ENCODE measurements around the gene COL2A1. TPM values are rescaled to one million over a fixed set of nuclear protein-coding genes. Genes with fewer than 3 reads are reported as not detected.
A peak's percentile ranks its signal among the peaks of the same experiment; 100 is the strongest.

Gene COL2A1
- total and polyA plus RNA-seq, 2 donors from 2014 or later = not detected

GRCh38 chr12:48012070-48012469, 7.8 kb upstream of the COL2A1 start:
- Histone ChIP-seq H3K9me3 (ENCODE audit: control insufficient read depth in 2 of 3, insufficient read depth in 1 of 3, low read length in 3 of 3) (no peaks in the 10 kb centered on the region), H3K36me3 (ENCODE audit: control insufficient read depth in 2 of 3, insufficient read depth in 3 of 3, low read length in 3 of 3) (no peaks in the 10 kb centered on the region), H3K9ac (ENCODE audit: low read length in 3 of 3) (no peak overlapping the region), H3K27me3 (ENCODE audit: control insufficient read depth, insufficient read depth, low read length) (no peaks in the 10 kb centered on the region), H3K4me3 (ENCODE audit: low read length in 3 of 3) (no peak overlapping the region), H3K27ac (ENCODE audit: low read depth in 2 of 2, low read length in 2 of 2) (no peak overlapping the region), H3K4me1 (ENCODE audit: control insufficient read depth in 2 of 3, insufficient read depth in 2 of 3, low read depth in 1 of 3, low read length in 3 of 3) (no peaks in the 10 kb centered on the region)
- TF ChIP-seq CTCF (IDR thresholded peaks at IDR 0.05; ENCODE audit: borderline replicate concordance, extremely low read depth, insufficient read depth) = no peak
- DNase-seq = no peak
- intact Hi-C loops (cut with DNase I) = no loop called here
- no peak for FAIRE-seq

DNA sequence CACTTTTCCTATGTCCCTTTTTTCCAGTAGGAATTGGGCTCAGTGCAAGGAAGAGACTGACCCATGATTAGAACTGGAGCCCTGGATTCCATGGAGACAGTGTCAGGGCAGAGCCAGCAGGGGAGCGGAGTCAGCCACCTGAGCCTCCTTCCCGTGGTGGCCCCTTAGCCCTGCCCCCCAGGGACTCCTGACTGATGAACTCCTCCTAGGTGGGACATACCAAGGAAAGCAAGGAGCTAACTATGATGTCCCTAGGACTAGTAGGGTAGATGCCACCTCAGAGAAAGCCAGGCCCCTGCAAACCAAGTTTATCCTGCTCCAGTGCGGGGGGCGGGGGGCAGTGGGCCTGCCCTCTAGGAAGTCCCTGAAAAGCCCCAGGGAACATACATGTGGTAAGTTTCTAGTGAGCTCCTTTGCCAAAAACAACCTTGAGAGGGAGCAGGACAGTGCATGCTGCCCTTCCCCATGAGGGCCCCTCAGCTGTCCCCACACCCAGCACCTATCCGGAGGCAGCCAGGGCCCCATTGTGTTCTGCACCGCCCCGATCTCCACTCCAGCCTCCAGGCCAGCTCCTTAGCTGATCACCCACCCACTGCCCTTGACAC, 6.2 kb upstream of the COL2A1 start:
- no peaks in the 10 kb centered on the region for H3K4me1 ChIP-seq (ENCODE audit: control insufficient read depth in 2 of 3, insufficient read depth in 2 of 3, low read depth in 1 of 3, low read length in 3 of 3)
- intact Hi-C loops (cut with DNase I) = no loop called here
- no peak for FAIRE-seq

DNA sequence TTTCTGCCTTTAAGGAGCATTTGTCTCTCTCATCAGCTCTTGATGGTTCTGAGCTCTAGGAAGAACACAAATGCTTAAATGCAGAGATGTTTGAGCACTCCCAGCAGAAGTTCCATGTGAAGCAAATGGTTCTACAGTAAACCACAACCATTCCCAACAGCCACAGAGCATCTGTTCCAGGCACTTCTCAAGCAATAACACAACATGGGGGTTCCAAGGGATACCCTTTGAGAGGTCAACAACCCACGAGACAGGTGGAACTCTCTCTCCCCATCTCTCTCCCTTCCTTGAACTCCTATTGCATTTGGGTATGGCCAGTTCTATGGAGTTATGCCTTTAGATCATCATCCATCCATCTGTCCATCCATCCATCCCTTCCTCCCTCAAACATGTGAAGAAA, 5.2 kb upstream of the COL2A1 start:
- DNase-seq (no peak), FAIRE-seq (no peak)
- no peak overlapping the region for H3K27ac ChIP-seq (ENCODE audit: low read depth in 2 of 2, low read length in 2 of 2)
- no peak for TF ChIP-seq CTCF (IDR thresholded peaks at IDR 0.05; ENCODE audit: borderline replicate concordance, extremely low read depth, insufficient read depth)
- intact Hi-C loops (cut with DNase I) = no loop called here
- H3K9ac ChIP-seq (ENCODE audit: low read length in 3 of 3) = no peak overlapping the region
- no peaks in the 10 kb centered on the region for H3K9me3 ChIP-seq (ENCODE audit: control insufficient read depth in 2 of 3, insufficient read depth in 1 of 3, low read length in 3 of 3)
- peaks cover 0 to 3% (median 0%) of the 10 kb centered on the region in 3 donors for H3K4me1 ChIP-seq (ENCODE audit: control insufficient read depth in 2 of 3, insufficient read depth in 2 of 3, low read depth in 1 of 3, low read length in 3 of 3)
- peaks cover 5% of the 10 kb centered on the region for H3K27me3 ChIP-seq (ENCODE audit: control insufficient read depth, insufficient read depth, low read length)
- H3K4me3 ChIP-seq (ENCODE audit: low read length in 3 of 3) = no peak overlapping the region
- no peaks in the 10 kb centered on the region for H3K36me3 ChIP-seq (ENCODE audit: control insufficient read depth in 2 of 3, insufficient read depth in 3 of 3, low read length in 3 of 3)

More for the DNA sequence above, 6.2 kb upstream of the COL2A1 start:
- TF ChIP-seq CTCF (IDR thresholded peaks at IDR 0.05; ENCODE audit: borderline replicate concordance, extremely low read depth, insufficient read depth) = no peak
- peak in 1 of 5 donors; percentile 30 for DNase-seq
- no peak overlapping the region for H3K27ac ChIP-seq (ENCODE audit: low read depth in 2 of 2, low read length in 2 of 2)
- no peak overlapping the region for H3K9ac ChIP-seq (ENCODE audit: low read length in 3 of 3)
- H3K36me3 ChIP-seq (ENCODE audit: control insufficient read depth in 2 of 3, insufficient read depth in 3 of 3, low read length in 3 of 3) = no peaks in the 10 kb centered on the region
- no peaks in the 10 kb centered on the region for H3K9me3 ChIP-seq (ENCODE audit: control insufficient read depth in 2 of 3, insufficient read depth in 1 of 3, low read length in 3 of 3)
- H3K27me3 ChIP-seq (ENCODE audit: control insufficient read depth, insufficient read depth, low read length) = peaks cover under 1% of the 10 kb centered on the region
- H3K4me3 ChIP-seq (ENCODE audit: low read length in 3 of 3) = no peak overlapping the region

DNA sequence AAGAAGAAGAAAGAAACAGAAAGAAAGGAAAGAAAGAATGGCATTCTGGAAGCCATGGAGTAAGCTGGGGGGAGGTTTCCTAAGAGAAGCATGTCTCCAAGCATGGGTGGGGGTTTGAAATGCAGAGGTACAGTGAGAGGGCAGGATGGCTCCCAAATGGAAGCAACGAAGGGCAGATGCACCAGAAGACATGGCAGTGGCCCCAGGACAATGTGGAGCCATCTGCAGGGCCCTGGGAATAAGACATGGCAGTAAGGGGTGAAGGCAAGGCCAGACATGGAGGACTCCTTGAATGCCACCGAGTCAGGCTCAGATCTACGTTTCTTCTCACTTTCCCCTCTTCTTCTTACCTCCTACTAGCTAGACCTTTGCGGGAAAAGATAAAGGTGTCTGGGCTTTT, 4.7 kb upstream of the COL2A1 start:
- Histone ChIP-seq H3K4me1 (ENCODE audit: control insufficient read depth in 2 of 3, insufficient read depth in 2 of 3, low read depth in 1 of 3, low read length in 3 of 3) (peaks cover 0 to 6% (median 0%) of the 10 kb centered on the region in 3 donors), H3K36me3 (ENCODE audit: control insufficient read depth in 2 of 3, insufficient read depth in 3 of 3, low read length in 3 of 3) (no peaks in the 10 kb centered on the region), H3K4me3 (ENCODE audit: low read length in 3 of 3) (no peak overlapping the region), H3K9ac (ENCODE audit: low read length in 3 of 3) (no peak overlapping the region), H3K27ac (ENCODE audit: low read depth in 2 of 2, low read length in 2 of 2) (no peak overlapping the region), H3K9me3 (ENCODE audit: control insufficient read depth in 2 of 3, insufficient read depth in 1 of 3, low read length in 3 of 3) (no peaks in the 10 kb centered on the region), H3K27me3 (ENCODE audit: control insufficient read depth, insufficient read depth, low read length) (peaks cover 5% of the 10 kb centered on the region)
- DNase-seq (peak in 1 of 5 donors; percentile 23), FAIRE-seq (no peak)
- intact Hi-C loops (cut with DNase I) = no loop called here
- no peak for TF ChIP-seq CTCF (IDR thresholded peaks at IDR 0.05; ENCODE audit: borderline replicate concordance, extremely low read depth, insufficient read depth)
